MG63 (cell line): ENCODE data around the gene CRB2. TPM values are rescaled to one million over a fixed set of nuclear protein-coding genes. Genes with fewer than 3 reads are reported as not detected.

Experiments
- DNase-seq: peaks from one replicate; pipeline ENCODE4 v3.0.0-alpha.2; 2020
- H3K27me3 ChIP-seq: fragments of 250-450 bp; sonication (Bioruptor Pico); 2 replicates; pipeline ENCODE4 v1.5.1; 2020; ENCODE audit warnings: mild to moderate bottlenecking, moderate library complexity
- H3K36me3 ChIP-seq: fragments of 250-450 bp; sonication (Bioruptor Pico); 2 replicates; pipeline ENCODE4 v1.5.1; 2020; ENCODE audit warnings: mild to moderate bottlenecking, moderate library complexity
- H3K4me3 ChIP-seq: fragments of 250-450 bp; sonication (Bioruptor Pico); 2 replicates; pipeline ENCODE4 v1.5.1; 2020; ENCODE audit warnings: mild to moderate bottlenecking, moderate library complexity
- H3K9me3 ChIP-seq: fragments of 250-450 bp; sonication (Bioruptor Pico); 2 replicates; pipeline ENCODE4 v1.5.1; 2020; ENCODE audit warnings: mild to moderate bottlenecking, moderate library complexity
- total RNA-seq: library from RNA; depleted of rRNA; stranded (reverse); fragments of >200 nt; shearing (Covaris generic); gene quantifications from 2 replicates; pipeline ENCODE4 v1.2.3, GENCODE V29; 2014; ENCODE audit warnings: low replicate concordance

CRB2 gene
- total RNA-seq, 1 experiment from 2014 or later, result not detected

DNA sequence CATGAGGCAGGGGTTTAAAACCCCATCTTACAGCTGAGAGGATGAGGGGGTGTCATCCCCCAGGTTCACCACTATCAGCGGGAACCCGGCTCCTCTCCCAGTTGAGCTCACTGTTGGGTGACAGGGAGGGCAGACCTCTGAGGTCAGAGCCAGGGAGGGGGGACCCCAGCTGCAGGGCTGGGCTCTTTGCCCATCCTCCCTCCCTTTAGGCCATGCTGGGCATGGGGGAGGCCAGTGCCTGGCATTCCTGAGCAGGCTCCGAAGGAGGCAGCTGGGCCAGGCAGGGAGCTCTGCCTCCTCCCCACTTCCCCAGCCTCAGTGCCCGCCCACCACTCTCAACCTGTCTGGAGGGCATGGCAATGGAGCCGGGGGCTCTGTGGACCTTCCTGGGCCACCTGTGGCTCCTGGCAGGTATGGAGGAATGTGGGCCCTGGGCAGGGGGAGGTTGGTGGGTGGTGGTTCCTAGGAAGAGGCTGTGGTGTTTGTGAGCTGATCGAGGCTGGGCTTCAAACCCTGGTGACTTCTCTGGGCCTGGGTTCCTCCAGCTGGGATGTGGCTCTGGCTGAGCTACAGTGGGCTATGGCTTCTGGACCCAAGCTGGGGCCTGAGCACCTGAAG, 12.6 kb downstream of the CRB2 start:
- H3K9me3 ChIP-seq, result no peaks in the 10 kb centered on the region
- no peaks in the 10 kb centered on the region for H3K27me3 ChIP-seq
- no peak overlapping the region for H3K4me3 ChIP-seq
- no peak for DNase-seq
- H3K36me3 ChIP-seq, result no peaks in the 10 kb centered on the region

DNA sequence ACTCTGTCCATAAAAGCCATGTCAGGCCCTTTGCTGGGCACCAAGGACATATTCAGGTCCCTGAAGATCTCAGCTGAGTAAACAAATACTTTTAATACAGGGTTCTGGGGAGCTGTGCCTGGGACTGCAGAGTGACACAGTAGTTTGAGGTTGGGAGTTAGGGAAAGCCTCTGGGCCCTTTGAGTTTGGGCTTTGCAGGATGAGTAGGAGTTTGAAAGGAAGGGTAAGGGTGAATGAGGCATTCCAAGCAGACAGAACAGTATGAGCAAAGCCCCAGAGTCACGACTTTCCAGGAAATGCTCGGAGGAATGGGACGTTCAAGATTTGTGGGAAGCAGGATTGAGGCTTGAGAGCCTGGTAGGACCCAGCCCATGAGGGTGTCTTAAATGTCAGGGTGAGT, 13.3 kb downstream of the CRB2 start:
- Histone ChIP-seq H3K9me3 (no peaks in the 10 kb centered on the region), H3K27me3 (no peaks in the 10 kb centered on the region), H3K36me3 (no peaks in the 10 kb centered on the region), H3K4me3 (no peak overlapping the region)
- no peak for DNase-seq

DNA sequence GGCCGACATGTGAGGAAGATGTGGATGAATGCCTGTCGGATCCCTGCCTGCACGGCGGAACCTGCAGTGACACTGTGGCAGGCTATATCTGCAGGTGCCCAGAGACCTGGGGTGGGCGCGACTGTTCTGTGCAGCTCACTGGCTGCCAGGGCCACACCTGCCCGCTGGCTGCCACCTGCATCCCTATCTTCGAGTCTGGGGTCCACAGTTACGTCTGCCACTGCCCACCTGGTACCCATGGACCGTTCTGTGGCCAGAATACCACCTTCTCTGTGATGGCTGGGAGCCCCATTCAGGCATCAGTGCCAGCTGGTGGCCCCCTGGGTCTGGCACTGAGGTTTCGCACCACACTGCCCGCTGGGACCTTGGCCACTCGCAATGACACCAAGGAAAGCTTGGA, 14.1 kb downstream of the CRB2 start:
- DNase-seq, result no peak
- H3K36me3 ChIP-seq, result no peaks in the 10 kb centered on the region
- H3K27me3 ChIP-seq, result no peaks in the 10 kb centered on the region
- no peak overlapping the region for H3K4me3 ChIP-seq
- no peaks in the 10 kb centered on the region for H3K9me3 ChIP-seq

DNA sequence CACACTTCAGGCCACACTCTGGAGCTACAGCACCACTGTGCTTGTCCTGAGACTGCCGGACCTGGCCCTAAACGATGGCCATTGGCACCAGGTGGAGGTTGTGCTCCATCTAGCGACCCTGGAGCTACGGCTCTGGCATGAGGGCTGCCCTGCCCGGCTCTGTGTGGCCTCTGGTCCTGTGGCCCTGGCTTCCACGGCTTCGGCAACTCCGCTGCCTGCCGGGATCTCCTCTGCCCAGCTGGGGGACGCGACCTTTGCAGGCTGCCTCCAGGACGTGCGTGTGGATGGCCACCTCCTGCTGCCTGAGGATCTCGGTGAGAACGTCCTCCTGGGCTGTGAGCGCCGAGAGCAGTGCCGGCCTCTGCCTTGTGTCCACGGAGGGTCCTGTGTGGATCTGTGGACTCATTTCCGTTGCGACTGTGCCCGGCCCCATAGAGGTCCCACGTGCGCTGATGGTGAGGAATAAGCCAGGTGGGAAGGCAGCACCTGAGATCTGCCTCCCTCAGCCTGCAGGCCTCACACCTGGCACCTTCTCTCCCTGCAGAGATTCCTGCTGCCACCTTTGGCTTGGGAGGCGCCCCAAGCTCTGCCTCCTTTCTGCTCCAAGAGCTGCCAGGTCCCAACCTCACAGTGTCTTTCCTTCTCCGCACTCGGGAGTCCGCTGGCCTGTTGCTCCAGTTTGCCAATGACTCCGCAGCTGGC, 14.7 kb downstream of the CRB2 start:
- Histone ChIP-seq H3K36me3 (no peaks in the 10 kb centered on the region), H3K27me3 (no peaks in the 10 kb centered on the region), H3K9me3 (no peaks in the 10 kb centered on the region), H3K4me3 (no peak overlapping the region)
- DNase-seq, result no peak

DNA sequence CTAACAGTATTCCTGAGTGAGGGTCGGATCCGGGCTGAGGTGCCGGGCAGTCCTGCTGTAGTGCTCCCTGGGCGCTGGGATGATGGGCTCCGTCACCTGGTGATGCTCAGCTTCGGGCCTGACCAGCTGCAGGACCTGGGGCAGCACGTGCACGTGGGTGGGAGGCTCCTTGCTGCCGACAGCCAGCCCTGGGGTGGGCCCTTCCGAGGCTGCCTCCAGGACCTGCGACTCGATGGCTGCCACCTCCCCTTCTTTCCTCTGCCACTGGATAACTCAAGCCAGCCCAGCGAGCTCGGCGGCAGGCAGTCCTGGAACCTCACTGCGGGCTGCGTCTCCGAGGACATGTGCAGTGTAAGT, 15.2 kb downstream of the CRB2 start:
- no peak for DNase-seq
- Histone ChIP-seq H3K4me3 (no peak overlapping the region), H3K36me3 (no peaks in the 10 kb centered on the region), H3K27me3 (no peaks in the 10 kb centered on the region), H3K9me3 (no peaks in the 10 kb centered on the region)

DNA sequence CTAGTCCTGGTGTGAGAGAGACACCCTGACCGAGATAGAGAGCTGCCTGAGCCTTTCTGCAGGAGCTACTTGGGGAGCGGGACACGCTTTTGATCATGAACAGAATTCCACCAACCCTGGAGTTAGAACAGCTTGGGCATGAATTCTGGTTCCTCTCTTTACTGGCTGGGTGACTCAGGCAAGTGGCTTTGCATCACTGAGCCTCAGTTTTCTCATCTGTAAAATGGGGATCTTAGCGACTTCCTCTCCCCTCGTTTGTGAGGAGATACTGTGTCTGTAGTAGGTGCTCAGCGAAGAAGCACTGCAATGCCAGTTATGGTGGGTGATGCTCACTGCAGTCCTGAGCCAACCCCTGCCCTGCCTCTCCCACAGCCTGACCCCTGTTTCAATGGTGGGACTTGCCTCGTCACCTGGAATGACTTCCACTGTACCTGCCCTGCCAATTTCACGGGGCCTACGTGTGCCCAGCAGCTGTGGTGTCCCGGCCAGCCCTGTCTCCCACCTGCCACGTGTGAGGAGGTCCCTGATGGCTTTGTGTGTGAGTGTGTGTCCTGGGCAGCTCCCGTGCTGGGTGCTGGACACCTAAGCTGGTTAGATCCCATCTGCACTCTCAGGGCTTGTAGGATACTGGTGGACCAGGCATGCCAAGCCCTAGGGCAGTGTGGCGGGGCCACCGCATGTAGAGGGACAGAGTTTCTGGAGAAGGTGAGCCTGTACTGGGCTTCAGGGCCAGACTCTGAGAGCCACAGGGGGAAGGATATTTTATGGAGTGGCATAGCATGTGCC, 16.0 kb downstream of the CRB2 start:
- Histone ChIP-seq H3K27me3 (no peaks in the 10 kb centered on the region), H3K36me3 (no peaks in the 10 kb centered on the region), H3K9me3 (no peaks in the 10 kb centered on the region), H3K4me3 (no peak overlapping the region)
- no peak for DNase-seq

DNA sequence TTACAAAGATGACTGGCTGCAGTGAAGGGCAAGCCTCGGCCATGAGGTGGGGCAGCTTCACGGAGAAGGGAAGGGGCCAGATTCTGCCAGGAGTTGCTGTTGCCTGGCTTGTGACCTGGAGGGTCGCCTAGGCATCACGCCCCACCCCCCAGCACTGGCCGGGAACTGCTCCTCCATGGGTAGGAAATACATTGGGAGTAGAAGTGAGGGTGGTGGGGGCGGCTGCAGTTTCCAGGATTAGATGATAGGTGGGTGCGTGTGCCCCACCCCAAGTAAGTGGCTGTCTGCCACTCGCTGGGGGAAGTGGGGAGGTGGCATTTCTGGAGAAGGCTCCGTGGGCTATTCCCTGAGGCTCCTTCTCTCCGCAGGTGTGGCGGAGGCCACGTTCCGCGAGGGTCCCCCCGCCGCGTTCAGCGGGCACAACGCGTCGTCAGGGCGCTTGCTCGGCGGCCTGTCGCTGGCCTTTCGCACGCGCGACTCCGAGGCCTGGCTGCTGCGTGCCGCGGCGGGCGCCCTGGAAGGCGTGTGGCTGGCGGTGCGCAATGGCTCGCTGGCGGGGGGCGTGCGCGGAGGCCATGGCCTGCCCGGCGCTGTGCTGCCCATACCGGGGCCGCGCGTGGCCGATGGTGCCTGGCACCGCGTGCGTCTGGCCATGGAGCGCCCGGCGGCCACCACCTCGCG, 16.9 kb downstream of the CRB2 start:
- Histone ChIP-seq H3K36me3 (no peaks in the 10 kb centered on the region), H3K4me3 (no peak overlapping the region), H3K27me3 (no peaks in the 10 kb centered on the region), H3K9me3 (no peaks in the 10 kb centered on the region)
- no peak for DNase-seq

DNA sequence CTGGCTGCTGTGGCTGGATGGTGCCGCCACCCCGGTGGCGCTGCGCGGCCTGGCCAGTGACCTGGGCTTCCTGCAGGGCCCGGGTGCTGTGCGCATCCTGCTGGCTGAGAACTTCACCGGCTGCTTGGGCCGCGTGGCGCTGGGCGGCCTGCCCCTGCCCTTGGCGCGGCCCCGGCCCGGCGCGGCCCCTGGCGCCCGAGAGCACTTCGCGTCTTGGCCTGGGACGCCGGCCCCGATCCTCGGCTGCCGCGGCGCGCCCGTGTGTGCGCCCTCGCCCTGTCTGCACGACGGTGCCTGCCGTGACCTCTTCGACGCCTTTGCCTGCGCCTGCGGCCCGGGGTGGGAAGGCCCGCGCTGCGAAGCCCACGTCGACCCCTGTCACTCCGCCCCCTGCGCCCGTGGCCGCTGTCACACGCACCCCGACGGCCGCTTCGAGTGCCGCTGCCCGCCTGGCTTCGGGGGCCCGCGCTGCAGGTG, 17.5 kb downstream of the CRB2 start:
- Histone ChIP-seq H3K9me3 (no peaks in the 10 kb centered on the region), H3K36me3 (no peaks in the 10 kb centered on the region), H3K4me3 (no peak overlapping the region), H3K27me3 (no peaks in the 10 kb centered on the region)
- DNase-seq, result no peak

DNA sequence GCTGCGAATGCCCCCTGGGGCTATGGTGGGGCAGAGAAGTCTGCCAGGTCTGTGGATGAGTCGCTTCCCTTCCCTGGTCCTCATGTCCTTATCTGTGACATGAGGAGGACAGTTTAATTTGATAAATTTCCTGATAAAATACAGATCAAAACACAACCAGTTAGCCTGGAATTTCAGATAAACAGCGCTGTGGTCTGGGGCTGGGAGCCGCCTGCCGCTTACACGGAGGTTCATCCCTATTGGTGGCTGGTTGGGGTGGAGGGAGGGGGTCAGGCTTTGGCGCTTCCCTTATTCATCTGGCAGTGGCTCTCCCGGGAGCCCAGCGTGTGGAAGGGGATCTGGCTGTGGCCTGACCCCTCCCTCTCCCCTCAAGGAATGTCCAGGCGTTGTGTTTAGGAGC, 17.9 kb downstream of the CRB2 start:
- no peaks in the 10 kb centered on the region for H3K27me3 ChIP-seq
- no peak overlapping the region for H3K4me3 ChIP-seq
- DNase-seq, result no peak
- H3K36me3 ChIP-seq, result no peaks in the 10 kb centered on the region
- no peaks in the 10 kb centered on the region for H3K9me3 ChIP-seq

DNA sequence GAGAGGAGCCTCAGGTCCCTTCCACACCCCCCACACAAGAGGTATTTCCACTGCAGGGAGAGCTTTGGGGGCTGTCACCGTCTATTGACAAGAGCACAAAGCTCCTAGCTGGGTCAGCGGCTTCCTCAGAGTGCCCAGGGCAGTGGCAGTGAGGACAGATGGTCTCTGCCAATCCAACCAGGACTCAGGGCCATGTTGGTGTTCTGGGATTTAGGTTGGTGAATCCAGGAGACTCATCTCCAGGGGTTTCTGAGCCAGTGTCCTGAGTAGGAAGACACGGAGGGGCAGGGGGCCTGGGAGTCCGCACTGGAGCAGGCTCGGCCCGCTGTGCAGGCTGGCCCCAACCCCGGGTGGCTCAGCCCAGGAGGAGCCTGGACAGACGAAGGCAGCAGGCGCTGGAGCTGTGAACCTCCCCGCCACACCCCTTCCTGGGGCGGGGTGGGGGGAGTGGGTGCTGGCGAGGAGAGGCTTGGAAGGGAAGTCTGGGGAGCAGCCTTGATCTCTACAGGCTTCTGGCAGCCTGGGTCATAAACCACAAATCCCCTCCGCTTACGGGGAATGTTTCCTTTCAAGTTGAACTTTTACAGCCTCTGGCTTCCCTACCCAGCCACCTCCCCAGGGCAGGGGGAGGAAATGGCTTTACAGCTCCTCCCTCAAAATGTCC, 19.6 kb downstream of the CRB2 start:
- Histone ChIP-seq H3K9me3 (no peaks in the 10 kb centered on the region), H3K36me3 (no peaks in the 10 kb centered on the region), H3K4me3 (no peak overlapping the region), H3K27me3 (no peaks in the 10 kb centered on the region)
- peak; percentile 94 for DNase-seq

DNA sequence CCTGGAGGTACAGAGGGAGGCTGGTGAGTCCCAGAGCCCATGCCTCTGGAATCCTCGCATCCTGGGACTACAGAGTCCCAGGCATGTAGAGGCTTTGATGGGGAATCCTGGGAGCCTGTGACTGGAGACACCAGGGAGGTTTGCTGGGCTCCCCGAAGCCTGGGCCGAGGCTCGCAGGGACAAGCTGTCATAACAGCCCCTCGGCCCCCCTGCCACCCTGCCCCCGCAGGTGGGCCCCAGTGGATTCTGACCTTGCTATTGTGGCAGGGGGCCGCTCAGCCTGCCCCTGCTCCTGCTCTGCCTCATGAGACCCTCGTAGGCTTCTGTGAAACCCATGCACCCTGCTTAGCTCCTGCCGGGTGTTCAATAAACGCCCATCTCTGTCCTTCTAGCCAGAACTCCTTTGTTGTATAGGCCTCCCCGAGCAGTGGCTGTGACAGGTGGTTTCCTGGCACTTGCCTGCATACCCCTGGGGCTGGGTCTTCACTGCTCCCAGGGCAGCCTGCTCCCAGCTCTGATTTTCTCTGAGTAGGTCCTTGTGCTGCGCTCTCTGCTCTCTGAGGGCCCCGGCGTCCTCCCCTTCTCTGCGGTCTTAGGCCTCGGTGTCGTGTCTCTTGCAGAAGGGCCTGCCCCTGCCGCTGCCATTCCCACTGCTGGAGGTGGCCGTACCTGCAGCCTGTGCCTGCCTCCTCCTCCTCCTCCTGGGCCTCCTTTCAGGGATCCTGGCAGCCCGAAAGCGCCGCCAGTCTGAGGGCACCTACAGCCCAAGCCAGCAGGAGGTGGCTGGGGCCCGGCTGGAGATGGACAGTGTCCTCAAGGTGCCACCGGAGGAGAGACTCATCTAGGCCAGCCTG, 20.4 kb downstream of the CRB2 start:
- no peak for DNase-seq
- no peak overlapping the region for H3K4me3 ChIP-seq
- H3K27me3 ChIP-seq, result no peaks in the 10 kb centered on the region
- no peaks in the 10 kb centered on the region for H3K9me3 ChIP-seq
- H3K36me3 ChIP-seq, result no peaks in the 10 kb centered on the region

DNA sequence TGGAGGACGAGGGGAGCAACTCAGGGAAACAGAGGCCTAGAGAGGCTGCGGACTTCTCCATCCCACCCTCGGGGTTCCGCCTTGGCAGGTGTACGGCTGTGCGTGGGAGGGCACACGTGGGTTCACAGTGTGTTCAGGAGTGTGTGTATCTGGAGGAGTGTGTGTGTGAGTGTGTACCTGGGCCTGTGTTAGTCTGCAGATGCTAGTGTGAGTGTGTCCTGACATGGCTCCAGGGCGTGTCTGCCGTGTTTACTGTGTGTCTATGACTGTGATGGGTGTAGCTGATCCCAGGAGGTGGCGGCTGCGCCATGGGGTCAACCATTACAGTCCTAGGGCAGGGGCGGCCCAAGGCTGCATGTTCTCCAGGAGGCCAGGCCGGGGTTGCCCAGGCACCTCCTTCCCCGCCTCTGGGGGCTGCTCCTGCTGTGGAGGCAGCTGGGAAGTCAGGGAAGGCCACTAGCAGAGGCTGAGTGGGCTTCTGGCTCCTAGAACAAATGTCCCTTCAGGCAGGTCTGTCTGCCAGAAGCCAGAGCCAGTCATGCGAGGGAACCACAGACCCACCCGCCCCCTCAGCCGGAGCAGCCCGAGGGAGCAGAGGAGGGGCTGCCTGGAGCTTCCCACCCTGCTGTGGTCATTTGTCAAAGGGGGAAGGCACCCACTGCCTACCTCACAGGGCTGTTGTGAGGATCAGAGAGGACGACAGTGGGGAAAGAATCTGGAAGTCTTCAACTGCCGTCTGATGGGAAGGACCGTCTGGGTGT, 21.4 kb downstream of the CRB2 start:
- Histone ChIP-seq H3K36me3 (no peaks in the 10 kb centered on the region), H3K27me3 (no peaks in the 10 kb centered on the region), H3K4me3 (no peak overlapping the region), H3K9me3 (no peaks in the 10 kb centered on the region)
- no peak for DNase-seq

DNA sequence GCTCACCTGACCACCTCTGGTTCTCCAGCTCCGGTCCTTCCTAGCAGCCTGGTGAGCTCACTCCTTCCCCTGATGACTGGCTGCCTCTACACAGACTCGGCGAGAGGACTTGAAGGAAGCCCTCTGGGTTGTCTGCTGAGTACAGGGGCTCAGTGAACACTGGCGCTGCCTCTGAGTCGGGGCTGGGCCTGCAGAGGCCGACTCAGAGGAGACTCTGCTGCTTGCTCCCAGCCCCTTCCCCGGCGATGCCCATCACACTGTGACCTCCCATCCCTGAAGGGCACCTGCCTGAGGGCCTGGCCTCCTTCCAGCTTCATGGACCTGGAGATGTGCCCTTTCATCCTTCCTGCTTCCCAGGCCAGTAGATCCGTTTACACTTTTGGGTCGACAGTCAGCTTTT, 22.0 kb downstream of the CRB2 start:
- no peaks in the 10 kb centered on the region for H3K9me3 ChIP-seq
- H3K36me3 ChIP-seq, result no peaks in the 10 kb centered on the region
- no peak for DNase-seq
- H3K4me3 ChIP-seq, result no peak overlapping the region
- H3K27me3 ChIP-seq, result no peaks in the 10 kb centered on the region

DNA sequence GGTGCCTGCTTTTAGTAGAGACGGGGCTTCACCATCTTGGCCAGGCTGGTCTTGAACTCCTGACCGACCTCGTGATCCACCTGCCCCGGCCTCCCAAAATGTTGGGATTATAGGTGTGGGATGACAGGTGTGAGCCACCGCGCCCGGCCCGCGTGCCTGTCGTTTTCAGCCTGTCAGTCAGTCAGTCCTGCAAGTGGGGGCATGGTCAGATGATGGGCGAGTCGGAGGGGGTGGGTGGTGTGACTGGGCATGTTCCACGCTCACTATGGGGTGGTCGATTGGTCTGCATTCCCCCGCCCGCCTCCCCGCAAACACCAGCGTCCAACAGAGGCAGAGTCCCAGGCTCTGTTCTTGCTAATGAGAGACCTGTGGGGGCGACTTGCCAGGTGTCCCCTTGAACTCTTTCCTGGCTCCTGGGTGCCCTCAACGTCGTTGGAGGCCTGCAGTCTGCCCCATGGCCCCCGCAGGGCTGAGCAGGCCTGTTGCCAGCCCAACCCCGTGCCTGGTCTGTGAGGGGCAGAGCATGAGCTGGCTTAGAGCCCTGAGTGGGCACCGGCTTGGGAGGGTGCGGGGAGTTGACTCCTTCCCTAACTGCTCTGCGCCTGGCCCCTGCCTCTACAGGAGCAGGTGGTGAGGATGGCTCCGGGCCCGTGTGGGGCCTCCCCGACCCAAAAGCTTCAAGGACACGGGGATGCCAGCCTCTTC, 23.1 kb downstream of the CRB2 start:
- DNase-seq, result no peak
- no peak overlapping the region for H3K4me3 ChIP-seq
- no peaks in the 10 kb centered on the region for H3K27me3 ChIP-seq
- H3K36me3 ChIP-seq, result no peaks in the 10 kb centered on the region
- H3K9me3 ChIP-seq, result no peaks in the 10 kb centered on the region
